GM06990 (cell line): Measurements from ENCODE around the gene HBA2.
"Not testable (repeated sequence)": the region's sequence is repeated elsewhere in the genome, so short reads cannot be mapped to it uniquely, and the experiment has no call there.

Experiments
- DNase-seq: peaks from one replicate; pipeline ENCODE4 v3.0.0-alpha.2; 2011; ENCODE audit not compliant: insufficient read length; ENCODE audit errors: extremely low read depth
- H3K27me3 ChIP-seq: replicated peaks from 2 replicates; pipeline ENCODE4 v1.6.0; 2011; ENCODE audit warnings: low read length; ENCODE audit not compliant: control insufficient read depth, insufficient read depth
- H3K36me3 ChIP-seq: 2 replicates; pipeline ENCODE4 v1.5.1; 2011; ENCODE audit warnings: low read length; ENCODE audit not compliant: control insufficient read depth, insufficient read depth
- H3K4me3 ChIP-seq: replicated peaks from 2 replicates; pipeline ENCODE4 v1.5.1; 2011; ENCODE audit warnings: low read depth, mild to moderate bottlenecking, control low read depth, low read length
- CTCF ChIP-seq: IDR thresholded peaks from 2 replicates; pipeline ENCODE4 v1.5.1; 2011; ENCODE audit warnings: low read length, control low read depth, mild to moderate bottlenecking, inconsistent platforms; ENCODE audit not compliant: insufficient read depth, poor library complexity, severe bottlenecking

The HBA2 gene

GRCh38 chr16:154217-155030, 18.3 kb upstream of the HBA2 start:
- H3K4me3 ChIP-seq: no peak overlapping the region; the same call in 1 of the 2 replicates
- DNase-seq: no peak
- no peaks in the 10 kb centered on the region for H3K27me3 ChIP-seq
- no peak for TF ChIP-seq CTCF
- no peaks in the 10 kb centered on the region for H3K36me3 ChIP-seq

DNA sequence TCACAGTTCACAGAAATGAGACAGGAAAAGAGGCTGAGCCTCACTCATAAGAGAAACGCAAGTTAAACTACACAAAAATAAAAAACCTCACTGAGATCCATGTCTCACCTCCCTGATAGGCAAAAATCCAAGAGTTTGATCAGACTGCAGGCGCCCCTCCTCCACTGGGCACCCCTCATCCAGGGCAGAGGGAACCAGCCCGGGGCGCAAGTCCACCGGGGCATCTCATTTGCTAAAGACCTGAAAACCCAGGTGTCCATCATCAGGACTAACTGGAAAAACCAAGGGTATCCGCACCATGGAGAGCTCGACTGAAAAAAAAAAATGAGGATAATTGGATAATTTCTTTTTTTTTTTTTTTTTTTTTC, 17.7 kb upstream of the HBA2 start:
- no peak for TF ChIP-seq CTCF
- Histone ChIP-seq H3K27me3 (no peaks in the 10 kb centered on the region), H3K4me3 (no peak overlapping the region), H3K36me3 (no peaks in the 10 kb centered on the region)
- no peak for DNase-seq

GRCh38 chr16:159136-159849, 13.4 kb upstream of the HBA2 start:
- no peak for TF ChIP-seq CTCF
- Histone ChIP-seq H3K4me3 (no peak overlapping the region), H3K36me3 (no peaks in the 10 kb centered on the region), H3K27me3 (no peaks in the 10 kb centered on the region)
- no peak for DNase-seq

DNA sequence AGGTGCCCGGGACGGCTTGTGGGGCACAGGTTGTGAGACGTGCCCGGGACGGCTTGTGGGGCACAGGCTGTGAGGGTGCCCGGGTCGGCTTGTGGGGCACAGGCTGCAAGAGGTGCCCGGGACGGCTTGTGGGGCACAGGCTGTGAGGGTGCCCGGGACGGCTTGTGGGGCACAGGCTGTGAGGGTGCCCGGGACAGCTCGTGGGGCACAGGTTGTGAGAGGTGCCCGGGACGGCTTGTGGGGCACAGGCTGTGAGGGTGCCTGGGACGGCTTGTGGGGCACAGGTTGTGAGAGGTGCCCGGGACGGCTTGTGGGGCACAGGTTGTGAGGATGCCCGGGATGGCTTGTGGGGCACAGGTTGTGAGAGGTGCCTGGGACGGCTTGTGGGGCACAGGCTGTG, 12.4 kb upstream of the HBA2 start:
- DNase-seq, H3K4me3 ChIP-seq, H3K36me3 ChIP-seq, H3K27me3 ChIP-seq: not testable (repeated sequence)

DNA sequence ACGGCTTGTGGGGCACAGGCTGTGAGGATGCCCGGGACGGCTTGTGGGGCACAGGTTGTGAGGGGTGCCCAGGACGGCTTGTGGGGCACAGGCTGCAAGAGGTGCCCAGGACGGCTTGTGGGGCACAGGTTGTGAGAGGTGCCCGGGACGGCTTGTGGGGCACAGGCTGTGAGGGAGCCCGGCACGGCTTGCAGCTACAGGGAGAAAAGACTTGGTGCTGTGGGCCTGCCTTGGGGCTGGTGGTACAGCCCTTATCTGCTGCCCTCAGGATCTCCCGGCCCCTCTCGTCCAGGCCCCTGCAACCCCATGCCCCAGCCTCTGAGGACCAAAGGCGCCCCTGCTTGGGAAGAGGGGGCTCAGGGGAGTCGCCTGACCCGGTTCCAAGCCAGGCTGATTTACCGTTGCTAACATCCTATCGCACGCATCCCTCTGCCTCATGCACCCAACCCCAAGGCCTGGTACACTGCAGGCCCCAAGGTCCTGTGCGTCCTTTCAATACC, 11.9 kb upstream of the HBA2 start:
- no peak for TF ChIP-seq CTCF

GRCh38 chr16:162271-162991, 10.2 kb upstream of the HBA2 start:
- Histone ChIP-seq H3K4me3 (no peak overlapping the region), H3K27me3 (peaks cover 2% of the 10 kb centered on the region; the same call in 1 of the 2 replicates), H3K36me3 (no peaks in the 10 kb centered on the region)
- DNase-seq: no peak
- no peak for TF ChIP-seq CTCF

More for the DNA sequence above, 11.9 kb upstream of the HBA2 start:
- Histone ChIP-seq H3K27me3 (no peaks in the 10 kb centered on the region; the same call in 1 of the 2 replicates), H3K4me3 (no peak overlapping the region), H3K36me3 (no peaks in the 10 kb centered on the region)
- no peak for DNase-seq

- H3K27me3 ChIP-seq, H3K4me3 ChIP-seq, DNase-seq, H3K36me3 ChIP-seq: not testable (repeated sequence)
These were observed 9.5 kb upstream of the HBA2 start for GRCh38 chr16:163139-163538.

DNA sequence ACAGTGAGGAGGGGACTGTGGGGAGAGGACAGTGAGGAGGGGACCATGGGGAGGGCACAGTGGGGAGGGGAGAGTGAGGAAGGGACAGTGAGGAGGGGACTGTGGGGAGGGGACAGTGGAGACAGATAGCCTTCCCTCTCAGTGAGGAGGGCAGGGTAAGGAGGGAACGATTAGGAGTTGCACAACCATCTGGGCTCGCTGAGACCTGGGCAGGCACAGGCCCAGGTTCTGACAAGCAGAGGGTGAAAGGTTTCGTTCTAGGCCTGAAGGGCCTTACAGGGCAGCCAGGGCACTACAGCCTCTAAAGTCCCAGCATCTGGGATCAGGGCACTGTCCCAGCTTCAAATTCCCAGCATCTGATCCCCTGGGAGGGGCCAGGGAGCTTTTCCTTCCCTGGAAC, 9.0 kb upstream of the HBA2 start:
- not testable (repeated sequence) for H3K36me3 ChIP-seq, H3K4me3 ChIP-seq, DNase-seq, H3K27me3 ChIP-seq
